8988T (cell line): Measurements from ENCODE around the gene TMEM86A.

Experiments used
- DNase-seq: peaks from one replicate; pipeline ENCODE4 v3.0.0; 2011

Gene TMEM86A

DNA sequence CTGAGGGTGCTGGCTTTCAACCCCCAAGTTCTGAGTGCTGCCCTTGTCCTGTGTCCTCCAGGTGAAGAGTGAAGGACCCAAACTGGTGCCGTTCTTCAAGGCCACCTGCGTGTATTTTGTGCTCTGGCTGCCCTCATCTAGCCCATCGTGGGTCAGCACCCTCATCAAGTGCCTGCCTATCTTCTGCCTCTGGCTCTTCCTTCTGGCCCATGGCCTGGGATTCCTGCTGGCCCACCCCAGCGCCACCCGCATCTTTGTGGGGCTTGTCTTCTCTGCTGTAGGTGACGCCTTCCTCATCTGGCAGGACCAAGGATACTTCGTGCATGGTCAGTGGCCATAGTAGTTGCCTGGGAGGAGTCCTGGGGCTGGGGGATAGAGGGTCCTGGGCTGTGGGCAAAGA lies 2.3 kb downstream of the TMEM86A start:
- DNase-seq = no peak

DNA sequence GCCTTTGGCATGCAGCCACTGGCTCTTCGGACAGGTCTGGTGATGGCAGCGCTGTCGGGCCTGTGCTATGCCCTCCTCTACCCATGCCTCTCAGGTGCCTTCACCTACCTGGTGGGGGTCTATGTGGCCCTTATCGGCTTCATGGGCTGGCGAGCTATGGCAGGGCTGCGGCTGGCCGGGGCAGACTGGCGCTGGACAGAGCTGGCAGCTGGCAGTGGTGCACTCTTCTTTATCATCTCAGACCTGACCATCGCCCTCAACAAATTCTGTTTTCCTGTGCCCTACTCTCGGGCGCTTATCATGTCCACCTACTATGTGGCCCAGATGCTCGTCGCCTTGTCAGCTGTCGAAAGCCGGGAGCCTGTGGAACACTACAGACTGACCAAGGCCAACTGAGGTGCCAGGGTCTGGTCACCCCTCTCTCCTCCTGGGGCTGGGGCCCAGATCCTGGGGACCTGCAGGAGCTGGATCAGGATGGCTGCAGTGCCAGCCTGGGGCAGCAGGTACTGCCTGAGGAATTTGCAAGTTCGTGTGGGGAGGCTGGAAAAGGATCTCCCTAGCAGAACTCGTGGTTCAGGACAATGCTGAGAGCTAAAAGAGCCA lies 3.1 kb downstream of the TMEM86A start:
- no peak for DNase-seq

DNA sequence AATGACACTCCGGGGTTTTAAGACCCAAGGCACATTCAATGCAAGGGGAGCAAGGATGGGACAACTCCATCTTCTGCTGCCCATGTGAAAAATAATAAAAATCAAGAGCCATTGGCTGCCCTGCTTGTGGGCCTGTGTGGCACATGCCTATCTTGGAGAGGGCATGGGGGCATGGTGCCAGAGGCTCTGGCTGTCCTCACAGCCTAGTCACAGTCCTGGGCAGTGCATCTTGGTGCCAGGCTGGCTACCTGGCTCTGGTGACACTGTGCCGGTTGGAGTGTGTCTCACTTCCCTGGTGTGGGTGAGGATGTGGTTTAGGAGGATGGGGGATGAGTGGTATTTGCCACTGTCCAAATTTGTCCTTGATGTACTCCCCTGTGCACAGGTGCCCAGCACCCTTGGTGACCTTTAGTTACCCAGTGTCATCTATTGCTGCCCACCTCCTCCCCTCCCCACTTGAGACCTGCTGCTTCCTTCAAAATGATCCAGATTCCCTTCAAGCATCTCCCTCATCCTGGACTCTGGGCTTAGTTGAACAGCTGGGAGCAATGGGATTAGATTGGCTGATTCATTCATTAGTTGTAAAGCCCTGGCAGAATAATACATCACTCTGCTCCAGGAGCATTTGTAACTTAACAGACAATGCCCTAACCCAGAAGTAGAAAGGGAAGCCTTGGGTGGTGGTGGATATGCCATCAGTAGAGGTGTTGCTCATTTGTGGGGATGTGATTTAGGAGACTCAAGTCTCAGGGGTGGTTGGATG lies 4.6 kb downstream of the TMEM86A start:
- no peak for DNase-seq

DNA sequence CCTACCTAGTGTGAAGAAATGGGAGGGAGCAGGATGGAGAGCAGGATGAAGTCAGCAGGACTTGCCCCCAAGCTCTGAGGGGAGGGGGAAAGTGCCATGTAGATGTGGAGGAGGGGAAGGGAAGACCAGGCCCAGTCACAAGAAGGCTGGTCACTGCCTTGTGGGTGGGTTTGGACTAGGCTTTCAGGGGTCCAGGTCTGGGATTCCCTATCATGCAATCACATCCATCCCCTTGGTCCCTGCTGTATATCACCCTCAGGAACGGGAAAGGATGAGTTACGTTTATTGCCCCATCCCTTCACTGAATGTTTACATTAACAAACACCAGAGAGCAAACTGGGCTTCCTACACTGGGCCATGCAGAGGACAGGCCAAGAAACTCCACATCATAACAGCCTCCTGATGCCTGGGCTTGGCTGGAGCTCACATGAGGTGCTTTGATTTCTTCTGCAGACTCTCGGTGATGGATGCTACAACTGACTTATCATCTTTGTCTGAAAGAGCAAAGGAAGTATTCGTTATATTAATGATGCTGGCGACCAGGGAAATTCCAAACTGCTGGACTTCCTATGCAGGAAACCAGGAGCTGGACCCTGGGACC lies 5.6 kb downstream of the TMEM86A start:
- DNase-seq = no peak

DNA sequence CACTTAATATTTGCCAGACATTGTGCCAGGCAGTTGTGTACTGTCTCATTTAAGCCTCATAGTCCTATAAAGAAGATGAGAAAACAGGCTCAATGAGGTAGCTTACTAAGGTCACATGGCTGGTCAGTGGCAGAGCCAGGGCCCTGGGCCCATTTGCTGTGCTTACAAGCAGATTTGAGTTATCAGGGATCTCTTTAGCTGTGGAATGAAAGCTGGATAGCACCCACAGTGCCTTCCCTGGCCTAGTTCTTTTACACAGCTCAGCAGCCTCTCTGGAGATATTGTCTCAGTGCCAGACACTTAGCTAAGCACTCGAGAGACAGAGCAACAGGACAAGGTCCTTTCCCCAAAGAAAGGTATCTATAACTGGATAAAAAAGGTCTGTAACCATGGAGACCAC lies 6.1 kb downstream of the TMEM86A start:
- no peak for DNase-seq

DNA sequence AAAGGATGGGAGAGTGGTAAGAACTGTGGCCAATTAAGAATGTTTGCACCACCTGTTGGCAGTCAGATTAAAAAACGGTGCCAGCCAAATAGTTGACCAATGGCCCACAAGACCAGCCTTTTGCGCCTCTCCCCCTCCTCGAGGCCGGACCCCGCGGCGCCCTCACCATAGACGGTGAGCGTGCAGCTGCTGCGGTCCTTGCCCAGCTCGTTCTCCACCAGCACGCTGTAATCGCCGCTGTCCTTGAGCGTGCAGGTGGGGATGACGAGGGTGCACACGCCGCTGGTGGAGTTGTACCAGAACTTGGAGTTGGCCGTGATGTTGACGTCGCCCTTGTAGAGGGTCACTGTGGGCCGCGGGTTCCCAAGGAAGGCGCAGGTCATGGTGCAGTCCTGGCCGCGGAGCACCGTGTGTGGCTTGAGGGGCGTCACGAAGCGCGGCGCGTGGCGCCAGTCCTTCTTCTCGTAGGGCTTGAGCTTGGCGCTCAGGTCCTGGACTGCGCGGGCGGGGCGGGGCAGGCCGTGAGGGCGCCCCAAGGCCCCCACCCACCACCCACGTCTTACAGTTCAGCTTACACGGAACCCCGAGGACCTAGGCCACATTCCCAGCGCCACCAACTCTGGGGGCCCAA lies 7.2 kb downstream of the TMEM86A start:
- no peak for DNase-seq

DNA sequence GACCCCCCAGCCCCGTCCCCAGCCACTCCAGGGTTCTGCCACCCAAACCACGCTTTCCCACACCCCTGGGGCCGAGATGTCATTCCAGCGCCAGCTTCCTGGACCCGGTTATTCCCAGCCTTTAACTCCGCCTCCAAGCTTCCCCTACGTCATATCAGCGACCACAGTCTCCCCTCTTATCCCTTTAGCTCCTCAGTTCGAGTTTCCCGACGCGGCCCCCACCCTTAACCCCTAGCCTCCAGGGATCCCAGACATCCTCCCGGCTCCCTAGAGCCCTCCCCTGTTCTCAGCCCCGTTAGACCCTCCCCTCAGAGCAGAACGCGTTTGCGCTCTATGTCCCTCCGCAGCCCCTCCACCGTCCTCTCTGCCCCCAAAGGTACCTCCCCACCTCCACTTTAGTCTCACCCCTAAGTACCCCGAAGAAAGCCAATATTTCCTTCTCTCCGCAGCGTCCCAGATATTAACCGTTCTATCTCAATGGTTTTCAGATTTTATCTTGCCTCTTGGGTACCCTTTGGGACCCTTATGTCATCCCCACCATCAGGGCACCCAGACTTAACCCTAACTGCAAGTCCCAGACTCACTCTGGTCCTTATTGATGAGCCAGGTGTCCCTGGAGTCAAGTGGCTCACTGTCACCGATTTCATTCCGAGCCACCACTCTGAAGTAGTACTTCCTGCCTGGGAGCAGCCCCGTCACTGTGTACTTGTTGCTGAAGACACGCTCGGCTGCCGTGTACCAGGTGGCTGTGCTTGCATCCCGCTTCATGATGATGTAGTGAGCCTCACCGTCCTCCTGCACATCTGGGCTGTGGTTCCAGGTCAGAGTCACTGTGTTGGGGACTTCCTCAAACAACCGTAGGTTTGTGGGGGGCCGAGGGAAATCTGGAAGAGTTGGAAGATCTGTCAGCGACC lies 8.0 kb downstream of the TMEM86A start:
- DNase-seq = no peak

DNA sequence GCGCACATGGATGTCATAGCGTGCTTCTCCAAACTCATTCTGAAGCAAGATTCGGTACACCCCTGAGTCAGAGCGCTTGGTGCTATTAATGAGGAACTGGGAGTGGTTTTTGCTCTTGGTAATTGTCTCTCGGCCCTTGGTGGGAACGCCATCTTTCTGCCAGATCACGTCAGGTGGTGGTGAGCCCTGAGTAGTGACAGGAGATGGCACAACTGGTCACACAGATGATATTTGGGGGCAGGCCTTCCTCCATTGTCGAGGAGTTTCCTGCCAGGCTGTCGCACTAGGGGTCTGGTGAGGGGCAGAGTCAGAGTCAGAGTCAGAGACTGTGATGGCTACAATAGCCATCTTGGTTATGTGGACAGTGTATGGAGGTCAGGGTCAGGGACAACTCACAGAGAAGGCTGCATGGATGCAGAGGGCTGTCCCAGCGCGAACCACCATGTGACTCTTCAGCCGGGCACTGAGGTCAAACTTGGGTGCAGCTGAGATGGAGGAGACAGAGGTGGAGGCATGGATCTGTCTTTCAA lies 9.3 kb downstream of the TMEM86A start:
- DNase-seq = no peak

DNA sequence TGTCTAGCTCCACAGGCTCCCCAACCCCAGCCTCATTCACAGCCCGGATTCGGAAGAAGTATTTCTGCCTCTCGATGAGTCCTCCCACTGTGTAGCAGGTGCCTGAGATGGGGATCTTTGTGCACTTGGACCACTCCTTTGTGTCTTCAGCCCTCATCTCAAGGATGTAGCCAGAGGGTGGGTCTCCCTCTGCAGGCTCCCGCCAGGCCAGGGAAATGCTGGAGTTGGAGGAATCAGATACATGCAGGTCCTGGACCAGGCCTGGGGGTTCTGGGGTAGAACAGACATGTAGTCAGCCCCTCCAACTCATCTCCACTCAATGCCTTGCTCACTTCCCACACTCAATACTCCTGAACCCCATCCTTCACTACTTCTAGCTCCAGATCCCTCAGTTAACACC lies 10.8 kb downstream of the TMEM86A start:
- DNase-seq = no peak

DNA sequence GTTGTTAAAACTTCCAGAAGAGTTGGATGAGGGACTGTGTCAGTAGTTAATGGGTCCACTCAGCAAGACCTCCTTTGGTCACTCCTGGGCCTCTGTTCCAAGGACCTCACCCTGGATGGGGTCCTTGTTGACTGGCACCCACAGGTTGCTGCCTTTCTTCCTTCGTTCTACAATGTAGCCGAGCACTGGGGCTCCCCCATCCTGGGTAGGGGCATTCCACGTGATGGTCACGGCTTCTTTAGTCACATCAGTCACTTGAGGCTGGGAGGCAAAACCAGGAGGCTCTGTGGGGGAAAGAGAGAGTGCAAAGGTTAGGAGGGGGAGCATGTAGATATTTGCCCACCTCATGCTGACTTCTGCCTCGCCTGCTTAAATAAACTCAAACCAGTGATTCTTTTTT lies 12.0 kb downstream of the TMEM86A start:
- DNase-seq = no peak

DNA sequence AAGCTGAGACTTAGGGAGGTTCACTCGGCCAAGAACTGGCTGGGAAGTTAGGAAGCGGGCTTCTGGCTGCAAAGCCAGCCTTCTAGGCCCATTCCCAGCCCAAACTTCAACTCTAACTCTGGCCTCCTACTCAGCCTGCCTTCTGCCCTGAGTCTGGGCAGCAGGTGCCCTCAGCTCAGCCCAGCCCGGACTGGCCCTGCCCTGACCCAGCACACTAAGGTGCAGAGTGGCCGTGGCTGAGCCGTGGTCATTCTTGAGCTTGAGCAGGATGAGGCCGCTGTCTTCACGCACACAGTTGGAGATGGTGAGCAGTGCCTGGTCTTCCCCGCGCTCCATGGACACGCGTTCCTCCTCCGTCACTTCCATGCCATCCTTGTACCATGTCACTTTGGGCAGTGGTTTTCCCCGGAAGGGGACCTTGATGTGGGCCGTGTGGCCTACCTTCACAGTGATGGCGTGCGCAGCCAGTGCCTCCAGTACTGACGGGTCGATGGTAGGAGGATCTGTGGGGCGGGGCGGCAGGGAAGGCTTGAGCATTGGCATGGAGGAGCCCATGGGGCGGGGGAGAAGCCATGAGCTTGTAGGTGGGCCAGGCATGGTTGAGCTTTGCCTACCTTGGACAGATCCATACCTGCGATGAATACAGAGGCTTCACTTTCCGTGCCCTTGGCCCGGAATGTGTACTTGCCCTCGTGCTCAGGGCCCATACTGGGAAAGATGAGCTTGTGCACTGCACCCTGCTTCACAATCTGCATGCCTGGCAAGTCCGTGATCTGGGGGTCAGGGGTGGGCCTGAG lies 15.3 kb downstream of the TMEM86A start:
- no peak for DNase-seq

DNA sequence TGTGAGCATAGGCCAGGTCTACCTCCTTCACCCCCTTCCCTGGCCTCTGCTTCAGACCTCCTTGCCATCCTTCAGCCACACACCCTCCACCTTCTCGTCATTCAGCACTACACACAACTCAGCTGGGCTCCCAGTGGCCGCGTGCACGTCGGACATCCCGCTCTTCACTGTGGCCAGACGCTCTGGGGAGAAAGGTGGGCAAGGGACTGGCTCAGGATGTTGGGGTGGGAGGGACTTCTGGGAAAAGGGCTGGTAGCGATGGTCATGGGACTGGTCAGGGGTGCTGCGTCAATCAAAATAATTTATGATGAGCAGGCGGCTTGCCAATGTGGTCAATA lies 15.8 kb downstream of the TMEM86A start:
- no peak for DNase-seq

DNA sequence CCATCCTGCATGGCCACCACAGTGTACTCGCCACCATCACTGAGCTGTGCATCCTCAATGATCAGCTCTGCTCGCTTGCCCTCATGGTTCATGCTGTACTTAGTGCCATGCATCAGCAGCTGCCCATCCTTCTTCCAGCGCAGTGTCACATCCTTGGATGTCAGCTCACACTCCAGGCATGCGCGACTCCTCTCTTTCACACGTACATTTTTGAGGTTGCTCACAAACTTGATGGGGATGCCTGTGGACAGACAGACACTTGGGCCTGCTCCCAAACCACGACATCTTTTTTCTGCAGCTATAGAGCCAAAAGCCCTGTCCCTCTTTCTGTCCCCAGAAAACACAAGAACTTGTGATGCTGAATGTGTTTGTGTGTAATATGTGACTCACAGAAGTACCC lies 16.9 kb downstream of the TMEM86A start:
- DNase-seq = no peak

DNA sequence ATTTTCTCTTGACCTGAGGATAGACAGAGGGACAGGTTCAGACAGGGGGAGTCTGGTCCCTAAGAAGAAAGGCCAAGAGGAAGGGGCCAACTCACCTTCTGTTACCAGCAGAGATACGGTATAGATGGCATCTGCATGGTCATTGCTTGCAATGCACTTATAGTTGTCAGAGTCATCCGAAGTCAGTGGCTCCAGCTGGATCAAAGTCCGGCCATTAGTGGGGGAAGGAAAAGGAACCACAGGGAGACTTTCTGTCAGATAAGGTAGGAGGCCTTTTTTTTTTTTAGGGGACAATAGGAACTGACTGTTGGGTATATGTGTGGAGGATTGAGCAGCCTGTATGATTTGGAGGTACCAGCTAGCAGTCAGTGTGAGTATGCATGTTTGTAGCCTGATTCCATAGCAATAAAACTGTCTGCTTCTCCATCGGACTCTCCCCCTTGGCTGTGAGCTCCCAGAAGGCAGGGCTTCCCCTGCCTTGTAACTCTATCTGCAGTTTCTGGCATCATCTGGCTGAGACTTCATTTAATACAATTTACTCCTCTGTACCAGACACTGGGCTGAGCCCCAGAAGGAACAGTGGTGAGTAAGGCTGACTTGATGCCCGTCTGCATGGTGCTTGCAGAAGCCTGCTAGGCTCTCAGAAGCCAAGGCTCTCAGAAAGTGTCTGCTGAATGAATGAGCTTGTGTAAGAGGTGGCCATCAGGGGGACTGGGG lies 21.7 kb downstream of the TMEM86A start:
- no peak for DNase-seq

DNA sequence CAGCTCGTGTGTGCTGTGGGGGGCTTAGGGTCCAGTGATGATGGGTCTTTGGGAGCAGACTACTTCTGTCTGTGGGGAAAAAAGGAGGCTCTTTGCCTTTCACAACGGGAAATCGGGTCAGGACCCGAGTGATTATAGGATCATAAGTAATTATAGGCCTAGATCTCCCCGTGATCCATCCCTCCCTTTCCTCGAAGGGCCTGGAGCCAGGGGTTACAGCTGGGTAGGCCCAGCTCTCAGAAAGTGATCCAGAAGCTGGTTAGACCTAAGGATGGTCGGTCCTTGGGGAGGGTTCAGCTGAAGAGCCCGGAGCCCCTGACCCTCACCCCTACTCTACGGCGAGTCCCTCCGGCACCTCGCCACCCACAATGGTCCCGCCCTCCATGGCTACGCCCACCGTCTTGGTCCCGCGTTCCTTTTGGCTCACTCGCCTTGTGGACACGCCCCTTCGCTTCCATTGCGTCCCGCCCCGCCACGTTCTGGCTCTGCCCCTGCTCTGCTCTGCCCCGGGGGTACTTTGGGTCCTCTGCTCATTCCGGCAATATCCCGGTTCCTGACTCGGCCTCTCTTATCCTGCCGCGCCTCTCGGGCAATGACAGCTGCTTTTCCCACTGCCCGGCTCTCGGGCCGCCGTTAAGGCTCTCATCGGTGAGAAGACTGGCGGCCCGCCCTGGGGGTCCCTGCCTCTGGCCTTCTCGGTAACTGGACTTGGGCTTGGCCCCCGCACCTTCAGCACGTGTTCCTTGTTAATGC lies 22.4 kb downstream of the TMEM86A start:
- DNase-seq = peak; percentile 85

DNA sequence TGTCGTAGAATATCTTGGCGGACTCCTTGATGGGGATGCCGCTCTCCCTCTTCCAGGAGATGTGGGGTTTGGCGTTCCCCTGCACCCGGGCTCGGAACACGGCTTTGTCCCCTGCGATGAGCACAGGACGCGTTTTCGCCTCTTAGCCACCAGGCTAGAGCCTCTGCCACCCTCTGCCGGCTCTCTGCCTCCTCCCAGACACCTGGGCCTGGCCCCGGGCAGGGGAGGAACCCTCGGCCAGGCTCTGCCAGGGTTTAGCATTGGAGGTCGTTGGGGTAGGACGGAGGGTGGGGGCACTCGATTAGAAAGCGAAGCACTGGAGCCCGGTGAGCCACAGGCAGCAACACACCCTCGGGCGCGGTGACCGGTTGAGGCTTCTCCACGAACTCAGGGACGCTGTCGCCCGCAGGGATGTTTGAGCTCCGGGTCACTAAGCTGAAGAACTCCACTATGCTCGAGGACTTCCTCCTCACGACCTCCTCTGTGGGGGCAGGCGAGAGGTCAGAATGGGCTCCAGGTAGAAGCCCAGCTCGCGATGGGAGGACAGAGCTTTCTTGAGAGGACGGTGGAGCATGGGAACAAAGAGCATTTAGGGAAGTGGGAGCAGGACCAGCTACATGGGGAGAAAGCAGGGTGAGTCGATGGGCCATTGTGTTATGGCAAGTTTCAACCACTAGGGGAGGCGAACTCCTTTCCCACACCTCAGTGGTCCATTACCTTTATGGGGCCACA lies 23.1 kb downstream of the TMEM86A start:
- DNase-seq = peak; percentile 72

DNA sequence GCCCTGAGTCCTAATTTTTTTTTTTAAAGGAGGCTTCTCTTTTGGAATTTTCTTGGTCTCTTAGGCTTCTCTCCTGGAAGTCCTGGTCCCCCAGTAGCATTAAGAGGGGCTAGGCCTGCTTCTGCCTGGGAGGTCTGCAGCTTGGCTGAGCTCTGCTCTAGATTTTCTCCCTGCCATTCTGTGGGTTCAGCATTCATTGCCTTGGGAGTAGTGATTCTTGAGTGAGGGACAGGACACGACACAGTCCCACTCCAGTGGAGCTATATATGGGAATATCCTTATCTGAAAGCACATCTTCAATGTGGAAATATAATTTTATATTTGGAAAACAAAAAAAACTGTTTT lies 23.7 kb downstream of the TMEM86A start:
- no peak for DNase-seq

DNA sequence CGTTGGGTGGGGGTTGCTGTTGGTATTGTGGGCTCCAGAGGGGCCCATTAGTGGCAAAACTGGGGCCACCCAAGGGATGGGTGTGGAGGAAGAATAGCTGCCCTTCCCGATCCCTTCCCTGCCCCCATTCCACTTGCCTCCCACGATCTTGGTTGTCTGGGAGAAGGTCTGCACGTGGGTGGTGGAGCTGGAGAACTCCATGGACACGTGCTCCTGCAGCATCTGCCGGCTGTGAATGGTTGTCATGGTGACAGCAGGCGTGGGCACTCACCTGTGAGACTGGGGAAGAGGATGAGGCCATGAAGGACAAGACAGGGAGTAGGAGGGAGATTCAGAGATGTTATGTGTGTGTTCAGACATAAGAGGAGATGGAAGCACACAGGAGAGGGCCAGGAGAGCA lies 25.4 kb downstream of the TMEM86A start:
- no peak for DNase-seq

DNA sequence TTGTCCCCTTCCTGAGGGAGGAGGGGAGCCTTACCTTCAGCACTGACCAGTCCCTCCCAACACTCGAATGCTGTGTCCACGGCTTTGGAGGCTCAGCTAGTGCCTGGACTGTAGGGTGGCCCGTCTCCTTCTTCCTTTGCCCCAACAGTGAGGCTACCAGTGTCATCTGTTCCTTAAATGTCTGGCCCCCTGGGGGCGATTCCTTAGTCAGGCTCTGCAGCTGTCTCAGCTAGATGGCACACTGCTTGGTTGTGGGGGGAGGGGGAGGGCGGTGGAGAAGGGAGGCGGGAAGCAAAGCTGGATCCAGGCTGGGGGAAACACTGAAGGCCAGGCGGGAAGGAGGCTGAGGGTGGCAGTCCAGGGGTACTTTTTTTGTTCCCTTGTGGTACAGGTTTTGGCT lies 27.5 kb downstream of the TMEM86A start, which contains the start of gene IGSF22:
TSS of gene IGSF22 (minus strand) at position 149 of the 400 bp plus-strand sequence. CDS start 1,952 bp downstream, outside the sequence.
- DNase-seq = no peak
